ENCODE measurements around the gene SLC26A1. TPM values are rescaled to one million over a fixed set of nuclear protein-coding genes. Genes with fewer than 3 reads are reported as not detected.
A peak's percentile ranks its signal among the peaks of the same experiment; 100 is the strongest.
"Not testable (repeated sequence)": the region's sequence is repeated elsewhere in the genome, so short reads cannot be mapped to it uniquely, and the experiment has no call there.

SLC26A1 gene
- total RNA-seq, 4 donors from 2014 or later = 0.16 TPM; not detected in 3

DNA sequence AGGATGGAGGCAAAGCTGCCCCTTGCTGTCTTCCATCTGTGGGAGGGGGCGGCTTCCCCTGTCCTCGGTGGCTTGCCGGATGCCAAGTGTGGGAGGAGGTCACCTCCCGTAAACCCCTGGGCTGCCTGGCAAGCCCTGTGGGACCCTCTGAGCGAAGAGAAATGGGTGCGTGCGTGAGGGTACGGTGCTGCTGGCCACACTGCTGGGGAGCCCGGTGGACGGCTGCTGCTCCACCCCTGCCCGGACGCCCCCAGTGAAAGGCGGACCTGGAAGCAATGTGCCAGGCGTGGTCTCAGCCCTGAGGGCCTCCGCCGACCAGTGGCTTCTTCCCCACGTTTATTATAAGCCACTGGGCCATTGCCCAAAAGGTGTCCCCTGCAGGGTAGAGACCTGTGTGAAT lies 10.9 kb downstream of the SLC26A1 start:
- no peak for DNase-seq
- intact Hi-C loops (cut with DNase I; ENCODE audit: low total_unique reads) = no loop called here

DNA sequence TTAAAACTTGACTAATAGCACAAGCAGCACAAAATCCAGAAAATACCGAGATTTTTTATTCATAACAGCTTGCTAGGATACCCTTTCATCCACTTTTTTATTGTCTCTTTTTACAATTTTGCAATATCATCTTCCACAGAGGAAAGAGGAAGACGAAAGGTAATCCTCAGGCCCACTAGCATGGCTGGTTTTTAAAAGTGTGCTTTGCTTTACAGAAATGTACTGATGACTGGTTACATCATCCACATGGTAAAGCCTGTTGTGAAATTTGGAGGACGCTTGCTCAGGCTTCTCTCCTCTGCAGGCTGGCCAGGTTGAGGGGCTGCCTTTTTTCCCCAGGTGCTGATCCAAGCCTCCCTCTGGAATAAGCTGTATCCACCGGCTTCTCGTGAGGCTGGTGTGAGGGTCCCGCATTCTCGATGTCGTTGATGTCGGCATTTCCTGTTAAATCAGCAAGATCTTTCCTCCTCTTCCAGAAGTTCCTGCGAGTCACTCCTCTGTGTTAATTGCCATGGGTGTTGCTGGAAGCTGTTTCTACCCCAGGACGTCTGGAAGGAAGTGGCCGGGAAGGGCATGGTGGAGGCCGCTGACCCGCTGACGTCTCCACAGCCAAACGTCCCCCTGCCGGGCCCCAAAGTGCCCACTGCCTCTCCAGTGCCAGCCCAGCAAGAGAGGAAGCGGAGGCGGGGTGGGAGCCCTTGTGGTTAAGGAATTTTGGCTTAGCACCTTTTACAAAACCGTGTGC lies 14.1 kb downstream of the SLC26A1 start:
- Histone ChIP-seq H3K27me3 (no peaks in the 10 kb centered on the region), H3K9me3 (no peaks in the 10 kb centered on the region), H3K27ac (no peak overlapping the region), H3K4me3 (no peak overlapping the region), H3K36me3 (no peaks in the 10 kb centered on the region), H3K4me1 (no peaks in the 10 kb centered on the region)
- intact Hi-C loops (cut with DNase I; ENCODE audit: low total_unique reads) = no loop called here
- DNase-seq = no peak
- TF ChIP-seq, protein P1, sequence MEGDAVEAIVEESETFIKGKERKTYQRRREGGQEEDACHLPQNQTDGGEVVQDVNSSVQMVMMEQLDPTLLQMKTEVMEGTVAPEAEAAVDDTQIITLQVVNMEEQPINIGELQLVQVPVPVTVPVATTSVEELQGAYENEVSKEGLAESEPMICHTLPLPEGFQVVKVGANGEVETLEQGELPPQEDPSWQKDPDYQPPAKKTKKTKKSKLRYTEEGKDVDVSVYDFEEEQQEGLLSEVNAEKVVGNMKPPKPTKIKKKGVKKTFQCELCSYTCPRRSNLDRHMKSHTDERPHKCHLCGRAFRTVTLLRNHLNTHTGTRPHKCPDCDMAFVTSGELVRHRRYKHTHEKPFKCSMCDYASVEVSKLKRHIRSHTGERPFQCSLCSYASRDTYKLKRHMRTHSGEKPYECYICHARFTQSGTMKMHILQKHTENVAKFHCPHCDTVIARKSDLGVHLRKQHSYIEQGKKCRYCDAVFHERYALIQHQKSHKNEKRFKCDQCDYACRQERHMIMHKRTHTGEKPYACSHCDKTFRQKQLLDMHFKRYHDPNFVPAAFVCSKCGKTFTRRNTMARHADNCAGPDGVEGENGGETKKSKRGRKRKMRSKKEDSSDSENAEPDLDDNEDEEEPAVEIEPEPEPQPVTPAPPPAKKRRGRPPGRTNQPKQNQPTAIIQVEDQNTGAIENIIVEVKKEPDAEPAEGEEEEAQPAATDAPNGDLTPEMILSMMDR (IDR thresholded peaks at IDR 0.05 in 4 of 5, conservative IDR thresholded peaks at IDR 0.05 in 1 of 5) = no peak
- TF ChIP-seq POLR2A (IDR thresholded peaks at IDR 0.05) = no peak
- in situ Hi-C loops (cut with MboI; ENCODE audit: low sequenced_read_pairs in 4 of 4) = no loop called here
- ATAC-seq = no peak

More for the DNA sequence above, 10.9 kb downstream of the SLC26A1 start:
- Histone ChIP-seq H3K4me3 (no peak overlapping the region), H3K4me1 (peaks cover 14% of the 10 kb centered on the region in 2 donors), H3K27ac (no peak overlapping the region), H3K27me3 (no peaks in the 10 kb centered on the region), H3K9me3 (no peaks in the 10 kb centered on the region), H3K36me3 (no peaks in the 10 kb centered on the region)
- ATAC-seq = no peak
- TF ChIP-seq POLR2A (IDR thresholded peaks at IDR 0.05) = no peak
- TF ChIP-seq, protein P1 (IDR thresholded peaks at IDR 0.05 in 4 of 5, conservative IDR thresholded peaks at IDR 0.05 in 1 of 5) = no peak
- in situ Hi-C loops (cut with MboI; ENCODE audit: low sequenced_read_pairs in 4 of 4) = no loop called here

DNA sequence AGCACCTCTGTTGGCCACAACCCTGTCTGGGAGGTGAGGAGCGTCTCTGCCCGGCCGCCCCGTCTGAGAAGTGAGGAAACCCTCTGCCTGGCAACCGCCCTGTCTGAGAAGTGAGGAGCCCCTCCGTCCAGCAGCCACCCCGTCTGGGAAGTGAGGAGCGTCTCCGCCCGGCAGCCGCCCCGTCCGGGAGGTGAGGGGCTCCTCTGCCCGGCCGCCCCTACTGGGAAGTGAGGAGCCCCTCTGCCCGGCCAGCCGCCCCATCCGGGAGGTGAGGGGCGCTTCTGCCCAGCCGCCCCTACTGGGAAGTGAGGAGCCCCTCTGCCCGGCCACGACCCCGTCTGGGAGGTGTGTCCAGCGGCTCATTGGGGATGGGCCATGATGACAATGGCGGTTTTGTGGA lies 17.2 kb downstream of the SLC26A1 start:
- ATAC-seq; in situ Hi-C loops (cut with MboI; ENCODE audit: low sequenced_read_pairs in 4 of 4); intact Hi-C loops (cut with DNase I; ENCODE audit: low total_unique reads); H3K27me3 ChIP-seq; H3K36me3 ChIP-seq; H3K4me3 ChIP-seq; DNase-seq; H3K27ac ChIP-seq; H3K9me3 ChIP-seq: not testable (repeated sequence)
- H3K4me1 ChIP-seq = peaks cover 15 to 16% of the 10 kb centered on the region in 2 donors

DNA sequence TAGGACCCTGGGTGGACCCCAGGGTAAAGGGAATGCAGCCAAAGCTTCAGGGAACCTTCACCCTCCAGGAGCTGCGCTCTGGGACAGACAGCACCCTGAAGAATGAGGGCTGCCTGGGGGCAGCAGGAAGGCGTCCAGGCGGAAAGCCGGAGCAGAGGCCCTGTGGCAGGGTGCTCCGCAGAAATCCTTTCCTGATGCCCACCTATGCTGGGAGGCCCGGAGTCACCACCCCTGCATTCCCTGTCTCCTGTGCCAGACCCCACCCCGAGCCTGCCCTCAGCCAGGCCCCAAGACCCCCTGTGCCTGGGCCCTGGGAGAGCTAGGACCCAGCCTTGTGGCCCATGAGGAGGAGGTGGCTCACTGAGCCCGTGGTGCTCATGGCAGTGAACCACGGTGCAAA lies 18.5 kb downstream of the SLC26A1 start:
- no peak for DNase-seq
- intact Hi-C loops (cut with DNase I; ENCODE audit: low total_unique reads) = no loop called here
- H3K36me3 ChIP-seq = no peaks in the 10 kb centered on the region
- H3K27ac ChIP-seq = no peak overlapping the region
- TF ChIP-seq, protein P1 (IDR thresholded peaks at IDR 0.05 in 4 of 5, conservative IDR thresholded peaks at IDR 0.05 in 1 of 5) = no peak
- TF ChIP-seq POLR2A (IDR thresholded peaks at IDR 0.05) = no peak
- H3K27me3 ChIP-seq = no peaks in the 10 kb centered on the region
- H3K9me3 ChIP-seq = no peaks in the 10 kb centered on the region
- in situ Hi-C loops (cut with MboI; ENCODE audit: low sequenced_read_pairs in 4 of 4) = no loop called here
- peaks cover 15 to 16% of the 10 kb centered on the region in 2 donors for H3K4me1 ChIP-seq
- no peak overlapping the region for H3K4me3 ChIP-seq
- no peak for ATAC-seq

DNA sequence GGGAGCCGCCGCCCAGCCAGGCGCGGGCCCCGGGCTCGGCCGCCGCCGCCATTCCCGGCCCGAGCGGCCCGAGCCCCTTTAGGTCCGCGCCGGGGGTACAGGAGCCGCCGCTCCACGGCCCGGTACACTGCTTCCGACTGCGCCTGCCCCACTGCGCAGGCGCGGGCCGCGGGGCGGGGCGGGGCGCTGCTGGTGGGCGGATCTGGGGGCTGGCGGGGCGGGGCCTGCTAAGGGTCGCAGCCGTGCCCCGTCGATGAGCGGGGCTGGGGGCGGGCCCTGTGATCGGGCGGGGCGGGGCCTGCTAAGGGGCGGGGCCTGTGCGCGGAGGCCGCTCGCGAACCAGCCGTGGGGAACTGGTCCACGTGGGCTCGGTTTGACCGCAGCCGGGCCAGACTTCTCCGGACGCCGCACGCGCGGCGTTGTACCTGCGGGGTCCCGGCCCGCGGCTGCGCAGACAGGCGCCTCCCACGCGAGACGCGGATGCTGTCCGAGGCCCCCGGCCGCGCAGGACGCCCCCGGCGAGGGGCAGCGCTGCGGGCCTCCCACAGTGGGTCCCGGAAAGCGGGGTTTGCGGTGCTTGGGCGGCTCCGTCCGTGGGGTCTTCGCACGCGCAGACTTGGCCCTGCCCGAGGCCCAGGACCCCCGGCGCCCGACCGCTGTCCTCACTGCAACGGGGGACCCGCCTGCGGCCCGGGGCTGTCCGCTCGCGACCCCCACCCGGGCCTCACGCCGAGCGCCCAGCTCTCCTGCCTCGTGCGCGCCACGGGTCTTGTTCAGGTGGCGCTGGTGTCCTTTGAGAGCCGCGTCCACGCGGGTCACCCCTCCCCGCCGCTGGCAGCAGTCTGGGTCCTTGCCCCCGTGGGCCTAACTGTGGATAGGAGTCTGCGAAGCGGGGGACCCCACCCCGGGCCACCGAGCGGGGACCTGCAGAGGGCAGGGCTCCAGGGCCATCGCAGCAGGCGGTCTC lies 19.5 kb downstream of the SLC26A1 start, which contains the start of gene DGKQ:
Gene DGKQ, minus strand, starts transcription at position 139 of the 967 bp plus-strand sequence. Its CDS starts 87 bp downstream, at position 52.
- Histone ChIP-seq H3K9me3 (no peaks in the 10 kb centered on the region), H3K4me3 (peak within 1 kb of the TSS; percentile 73 to 82 (median 79)), H3K4me1 (peaks cover 15 to 16% of the 10 kb centered on the region in 2 donors), H3K27me3 (no peaks in the 10 kb centered on the region), H3K27ac (no peak within 1 kb of the TSS), H3K36me3 (no peaks in the 10 kb centered on the region)
- in situ Hi-C loops (cut with MboI; ENCODE audit: low sequenced_read_pairs in 4 of 4) (no loop called here), intact Hi-C loops (cut with DNase I; ENCODE audit: low total_unique reads) (loop anchor here (1.0 to 2.0 kb wide), 2 partner anchors 35 to 41 kb away; partner anchors contain the start of genes GAK and TMEM175)
- peak; percentile 79 to 85 for DNase-seq
- TF ChIP-seq, protein P1 (IDR thresholded peaks at IDR 0.05 in 4 of 5, conservative IDR thresholded peaks at IDR 0.05 in 1 of 5) = no peak
- peak in 1 of 2 donors; percentile 29 for TF ChIP-seq POLR2A (IDR thresholded peaks at IDR 0.05)
- ATAC-seq = peak; percentile 93 to 96

All from gastrocnemius medialis (tissue), 4 donors.